Esophagus muscularis mucosa (tissue), 3 donors: ENCODE measurements around the gene MYCBPAP.

ENCODE experiments used
- CTCF ChIP-seq, 3 experiments: fragments of 200-600 bp in 2 of 3; fragments of 450-650 bp in 1 of 3; sonication (generic) in 2 of 3; IDR thresholded peaks; one replicate each; pipeline ENCODE4 v1.5.1; 2017 to 2019; ENCODE audit warnings: antibody characterized with exemption in 3 of 3, mild to moderate bottlenecking in 2 of 3, moderate library complexity in 1 of 3
- POLR2AphosphoS5 ChIP-seq, 2 donors: sonication (generic); formaldehyde crosslinking; IDR thresholded peaks; one replicate each; pipeline ENCODE4 v1.6.1; 2017; ENCODE audit warnings: antibody characterized with exemption in 2 of 2

- TF ChIP-seq POLR2AphosphoS5 (IDR thresholded peaks at IDR 0.05) (no peak), CTCF (IDR thresholded peaks at IDR 0.05) (no peak)
Measured at GRCh38 chr17:50483266-50483665, 25.0 kb upstream of the MYCBPAP start.
